Karpas-422 (cell line): ENCODE results near the gene IFNL3. TPM values are rescaled to one million over a fixed set of nuclear protein-coding genes. Genes with fewer than 3 reads are reported as not detected.
"Not testable (repeated sequence)": the region's sequence is repeated elsewhere in the genome, so short reads cannot be mapped to it uniquely, and the experiment has no call there.

ENCODE experiments used
- DNase-seq: peaks from one replicate; pipeline ENCODE4 v3.0.0-alpha.2; 2015
- H2AFZ ChIP-seq: fragments of 200-600 bp; sonication (generic); 2 replicates; pipeline ENCODE4 v1.6.1; 2014; ENCODE audit warnings: antibody characterized with exemption, low read length, mixed read lengths
- H3K27ac ChIP-seq: fragments of 200-600 bp; sonication (generic); 2 replicates; pipeline ENCODE4 v1.5.1; 2014; ENCODE audit warnings: mild to moderate bottlenecking, low read length, moderate library complexity
- H3K27me3 ChIP-seq: fragments of 200-600 bp; sonication (generic); 2 replicates; pipeline ENCODE4 v1.6.1; 2014; ENCODE audit warnings: low read length, mixed read lengths
- H3K36me3 ChIP-seq: fragments of 200-600 bp; sonication (generic); 2 replicates; pipeline ENCODE4 v1.6.1; 2014; ENCODE audit warnings: low read length, mixed read lengths; ENCODE audit not compliant: insufficient read depth
- H3K4me1 ChIP-seq: fragments of 200-600 bp; sonication (generic); 2 replicates; pipeline ENCODE4 v1.6.1; 2014; ENCODE audit warnings: mild to moderate bottlenecking, low read length, mixed read lengths
- H3K4me2 ChIP-seq: fragments of 200-600 bp; sonication (generic); 2 replicates; pipeline ENCODE4 v1.6.1; 2014; ENCODE audit warnings: low read length, low read depth, mild to moderate bottlenecking; ENCODE audit not compliant: poor library complexity, severe bottlenecking
- H3K4me3 ChIP-seq: fragments of 200-600 bp; sonication (generic); 2 replicates; pipeline ENCODE4 v1.5.1; 2014; ENCODE audit warnings: mild to moderate bottlenecking, antibody characterized with exemption, low read length, mixed read lengths
- H3K79me2 ChIP-seq: fragments of 200-600 bp; sonication (generic); 2 replicates; pipeline ENCODE4 v1.6.1; 2014; ENCODE audit warnings: mild to moderate bottlenecking, low read length, mixed read lengths
- H3K9ac ChIP-seq: fragments of 200-600 bp; sonication (generic); 2 replicates; pipeline ENCODE4 v1.6.0; 2014; ENCODE audit warnings: low read length
- H3K9me2 ChIP-seq: fragments of 200-600 bp; sonication (generic), shearing (Covaris generic); replicated peaks from 2 replicates; pipeline ENCODE4 v1.6.0; 2014; ENCODE audit warnings: mild to moderate bottlenecking, low read length, moderate library complexity; ENCODE audit not compliant: insufficient read depth
- H3K9me3 ChIP-seq: fragments of 300-700, 200-600 bp; sonication (generic); 2 replicates; pipeline ENCODE4 v1.6.1; 2014; ENCODE audit warnings: low read length, mixed read lengths
- H4K20me1 ChIP-seq: fragments of 200-600 bp; sonication (generic); 2 replicates; pipeline ENCODE4 v1.6.1; 2014; ENCODE audit warnings: mild to moderate bottlenecking, antibody characterized with exemption, low read length, low read depth; ENCODE audit not compliant: insufficient read depth
- total RNA-seq: library from RNA; depleted of rRNA; stranded (reverse); fragments of >200 nt; shearing (Covaris generic); gene quantifications from 2 replicates; pipeline ENCODE4 v1.2.3, GENCODE V29; 2014; ENCODE audit warnings: low replicate concordance

IFNL3 gene
- total RNA-seq, 1 experiment from 2014 or later, result not detected

DNA sequence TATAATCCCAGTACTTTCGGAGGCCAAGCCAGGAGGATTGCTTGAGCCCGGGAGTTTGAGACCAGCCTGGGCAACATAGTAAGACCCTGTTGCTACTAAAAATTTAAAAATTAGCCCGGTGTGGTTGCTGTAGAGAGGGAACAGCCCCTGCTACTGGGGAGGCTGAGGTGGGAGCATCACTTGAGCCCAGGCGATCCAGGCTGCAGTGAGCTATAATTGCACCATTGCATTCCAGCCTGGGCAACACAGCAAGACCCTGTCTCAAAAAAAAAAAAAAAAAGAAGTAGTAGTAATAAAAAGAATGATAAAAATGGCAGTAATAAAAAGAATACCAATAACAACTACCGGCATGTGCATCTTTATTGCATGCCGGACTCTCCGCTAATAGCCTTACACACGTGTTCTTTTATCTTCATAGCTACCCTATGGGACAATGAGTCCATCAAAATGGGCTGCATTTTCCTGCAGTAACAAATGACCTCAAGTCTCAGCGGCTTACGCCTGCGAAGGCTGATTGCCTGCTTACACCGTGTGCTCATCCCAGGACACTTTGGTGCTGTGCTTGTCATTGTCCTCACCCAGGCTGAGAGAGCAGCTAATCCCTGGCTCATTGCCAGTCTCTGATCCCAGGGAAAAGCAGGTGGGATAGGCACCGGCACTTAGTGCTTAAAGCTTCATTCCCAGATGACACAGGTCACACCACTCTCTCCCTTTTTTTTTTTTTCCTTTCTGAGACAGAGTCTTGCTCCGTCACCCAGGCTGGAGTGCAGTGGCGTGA, 26.4 kb downstream of the IFNL3 start:
- Histone ChIP-seq H3K27me3 (no peaks in the 10 kb centered on the region), H4K20me1 (no peaks in the 10 kb centered on the region), H3K4me1 (no peaks in the 10 kb centered on the region), H3K9me3 (no peaks in the 10 kb centered on the region), H3K9me2 (no peaks in the 10 kb centered on the region), H3K4me3 (no peak overlapping the region), H3K9ac (no peak overlapping the region), H3K36me3 (no peaks in the 10 kb centered on the region), H3K79me2 (no peaks in the 10 kb centered on the region), H3K27ac (no peak overlapping the region), H3K4me2 (no peak overlapping the region), H2AFZ (no peak overlapping the region)
- no peak for DNase-seq

DNA sequence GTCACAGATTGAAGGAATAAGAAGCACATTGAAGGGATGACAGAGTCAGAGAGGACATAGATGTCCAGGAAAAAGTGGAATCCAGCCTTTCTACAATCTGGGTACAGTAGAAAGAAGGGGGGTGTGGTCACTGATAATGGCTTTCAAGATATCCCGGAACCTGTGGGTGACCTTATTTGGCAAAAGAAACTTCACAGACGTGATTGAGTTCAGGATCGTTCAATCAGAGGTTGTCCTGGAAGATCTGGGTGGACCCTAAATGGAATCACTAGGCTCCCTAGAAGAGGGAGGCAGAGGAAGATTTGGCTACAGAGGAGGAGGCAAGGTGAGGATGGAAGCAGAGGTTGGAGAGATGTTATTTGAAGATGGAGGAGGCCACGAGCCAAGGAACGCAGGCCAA, 27.7 kb downstream of the IFNL3 start:
- Histone ChIP-seq H3K4me3 (no peak overlapping the region), H3K4me2 (no peak overlapping the region), H3K4me1 (no peaks in the 10 kb centered on the region), H3K9me3 (no peaks in the 10 kb centered on the region), H3K9ac (no peak overlapping the region), H3K36me3 (no peaks in the 10 kb centered on the region), H3K27ac (no peak overlapping the region), H2AFZ (no peak overlapping the region), H3K27me3 (no peaks in the 10 kb centered on the region), H3K79me2 (no peaks in the 10 kb centered on the region), H3K9me2 (no peaks in the 10 kb centered on the region), H4K20me1 (no peaks in the 10 kb centered on the region)
- no peak for DNase-seq

DNA sequence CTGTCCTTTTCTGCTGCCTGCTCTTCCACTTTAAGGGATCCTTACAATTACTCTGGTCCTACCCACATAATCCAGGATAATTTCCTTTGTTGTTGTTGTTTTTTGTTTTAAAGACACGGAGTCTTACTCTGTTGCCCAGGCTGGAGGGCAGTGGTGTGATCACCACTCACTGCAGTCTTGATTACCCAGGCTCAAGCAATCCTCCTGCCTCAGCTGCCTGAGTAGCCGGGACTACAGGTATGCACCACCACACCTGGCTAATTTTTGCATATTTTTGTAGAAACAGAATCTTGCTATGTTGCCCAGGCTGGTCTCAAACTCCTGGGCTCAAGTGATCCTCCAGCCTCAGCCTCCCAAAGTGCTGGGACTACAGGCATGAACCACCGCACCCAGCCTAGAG, 29.5 kb downstream of the IFNL3 start:
- not testable (repeated sequence) for H3K9me2 ChIP-seq, H3K4me3 ChIP-seq, H3K4me2 ChIP-seq, H3K9me3 ChIP-seq, H3K9ac ChIP-seq, H3K79me2 ChIP-seq, H3K4me1 ChIP-seq, H3K36me3 ChIP-seq, H2AFZ ChIP-seq, DNase-seq, H3K27me3 ChIP-seq, H4K20me1 ChIP-seq, H3K27ac ChIP-seq

GRCh38 chr19:39212375-39212742, 32.4 kb downstream of the IFNL3 start:
- no peak overlapping the region for H2AFZ ChIP-seq
- no peaks in the 10 kb centered on the region for H3K27me3 ChIP-seq
- no peaks in the 10 kb centered on the region for H3K79me2 ChIP-seq
- H3K4me2 ChIP-seq, result no peak overlapping the region
- no peaks in the 10 kb centered on the region for H4K20me1 ChIP-seq
- H3K27ac ChIP-seq, result no peak overlapping the region
- no peak overlapping the region for H3K9ac ChIP-seq
- no peaks in the 10 kb centered on the region for H3K9me2 ChIP-seq
- no peaks in the 10 kb centered on the region for H3K36me3 ChIP-seq
- peak; percentile 77 for DNase-seq
- no peaks in the 10 kb centered on the region for H3K4me1 ChIP-seq
- H3K4me3 ChIP-seq, result no peak overlapping the region
- H3K9me3 ChIP-seq, result no peaks in the 10 kb centered on the region

DNA sequence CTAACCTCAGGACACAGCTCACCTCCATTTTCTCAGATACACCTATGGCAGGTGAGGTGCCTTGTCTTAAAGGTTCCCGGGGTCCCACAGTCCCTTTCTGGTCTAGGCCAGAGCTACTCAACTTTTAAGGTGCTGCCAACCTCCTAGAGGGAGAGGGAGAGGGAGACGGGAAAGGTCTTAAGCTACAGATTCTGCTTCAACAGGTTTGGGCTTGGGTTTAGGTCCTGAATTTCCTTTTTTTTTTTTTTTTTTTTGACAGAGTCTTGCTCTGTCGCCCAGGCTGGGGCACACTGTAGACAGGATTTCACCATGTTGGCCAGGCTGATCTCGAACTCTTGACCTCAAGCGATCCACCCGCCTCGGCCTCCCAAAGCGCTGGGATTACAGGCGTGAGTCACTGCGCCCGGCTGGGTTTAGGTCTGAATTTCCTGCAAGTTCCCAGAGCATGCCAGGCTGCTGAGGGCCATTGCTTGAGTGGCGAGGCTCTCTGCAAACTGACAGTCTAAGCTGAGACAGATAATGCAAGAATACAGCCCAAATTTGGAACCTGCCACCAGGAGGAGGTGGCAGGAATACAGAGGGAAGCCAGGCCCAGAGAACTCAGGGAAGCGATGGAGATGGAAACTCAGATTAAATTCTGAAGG, 33.0 kb downstream of the IFNL3 start:
- Histone ChIP-seq H3K4me3 (no peak overlapping the region), H2AFZ (no peak overlapping the region), H3K27ac (no peak overlapping the region), H3K4me1 (no peaks in the 10 kb centered on the region), H3K4me2 (no peak overlapping the region), H3K9me3 (no peaks in the 10 kb centered on the region), H3K9ac (no peak overlapping the region), H3K9me2 (no peaks in the 10 kb centered on the region), H4K20me1 (no peaks in the 10 kb centered on the region), H3K79me2 (no peaks in the 10 kb centered on the region), H3K36me3 (no peaks in the 10 kb centered on the region), H3K27me3 (no peaks in the 10 kb centered on the region)
- DNase-seq, result no peak

DNA sequence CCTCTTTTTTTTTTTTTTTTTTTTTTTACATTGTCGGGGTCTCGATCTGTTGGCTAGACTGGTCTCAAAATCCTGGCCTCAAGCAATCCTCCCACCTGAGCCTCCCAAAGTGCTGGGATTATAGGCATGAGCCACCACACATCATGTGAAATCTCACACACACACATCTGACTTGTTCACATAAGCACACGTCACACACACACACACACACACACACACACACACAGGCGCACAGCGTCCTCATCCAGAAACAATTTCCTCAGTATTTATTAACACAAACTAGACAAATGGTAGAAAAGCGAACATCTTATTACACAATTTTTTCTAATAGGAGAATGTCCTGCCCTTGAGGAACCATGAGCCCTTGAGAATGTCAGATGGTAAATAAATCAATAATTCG, 35.6 kb downstream of the IFNL3 start:
- no peak overlapping the region for H3K4me2 ChIP-seq
- H3K79me2 ChIP-seq, result no peaks in the 10 kb centered on the region

DNA sequence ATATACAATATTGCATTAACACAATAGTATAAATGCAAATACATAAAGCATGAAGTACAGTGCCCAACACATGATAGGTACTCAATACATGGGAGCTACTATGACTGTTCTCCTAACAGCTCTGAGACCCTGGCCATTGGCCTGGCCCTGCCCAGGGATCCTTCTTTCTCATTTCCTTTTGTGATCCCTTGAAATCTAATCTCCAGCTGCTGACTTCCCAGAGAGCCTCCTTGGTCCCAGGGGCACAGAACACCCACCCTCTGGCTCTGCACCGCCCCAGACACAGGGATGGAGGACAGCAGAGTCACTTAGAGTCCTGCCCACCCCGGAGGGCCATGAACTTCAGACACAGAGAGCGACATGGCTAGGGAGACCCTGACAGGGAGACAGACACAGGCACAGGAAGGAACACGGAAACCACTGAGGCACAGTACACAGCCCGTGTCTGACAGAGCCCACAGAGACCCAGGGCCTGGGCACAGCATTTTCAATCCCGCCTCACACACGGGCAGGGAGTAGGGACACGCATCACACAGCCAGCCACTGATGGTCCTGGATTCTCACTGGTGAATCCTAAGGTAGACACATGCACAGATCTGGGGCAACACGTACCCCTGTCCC, 36.5 kb downstream of the IFNL3 start:
- Histone ChIP-seq H3K36me3 (no peaks in the 10 kb centered on the region), H3K9me3 (no peaks in the 10 kb centered on the region), H4K20me1 (no peaks in the 10 kb centered on the region), H3K4me2 (no peak overlapping the region), H3K79me2 (no peaks in the 10 kb centered on the region), H3K4me3 (no peak overlapping the region), H3K9ac (no peak overlapping the region), H3K9me2 (no peaks in the 10 kb centered on the region), H3K27me3 (no peaks in the 10 kb centered on the region), H2AFZ (no peak overlapping the region), H3K4me1 (no peaks in the 10 kb centered on the region), H3K27ac (no peak overlapping the region)
- DNase-seq, result no peak

More for the DNA sequence above, 35.6 kb downstream of the IFNL3 start:
- no peak overlapping the region for H2AFZ ChIP-seq
- DNase-seq, result no peak
- no peak overlapping the region for H3K27ac ChIP-seq
- H3K9me3 ChIP-seq, result no peaks in the 10 kb centered on the region
- H4K20me1 ChIP-seq, result no peaks in the 10 kb centered on the region
- H3K9ac ChIP-seq, result no peak overlapping the region
- H3K4me3 ChIP-seq, result no peak overlapping the region
- H3K9me2 ChIP-seq, result no peaks in the 10 kb centered on the region
- no peaks in the 10 kb centered on the region for H3K27me3 ChIP-seq
- H3K4me1 ChIP-seq, result no peaks in the 10 kb centered on the region
- no peaks in the 10 kb centered on the region for H3K36me3 ChIP-seq

DNA sequence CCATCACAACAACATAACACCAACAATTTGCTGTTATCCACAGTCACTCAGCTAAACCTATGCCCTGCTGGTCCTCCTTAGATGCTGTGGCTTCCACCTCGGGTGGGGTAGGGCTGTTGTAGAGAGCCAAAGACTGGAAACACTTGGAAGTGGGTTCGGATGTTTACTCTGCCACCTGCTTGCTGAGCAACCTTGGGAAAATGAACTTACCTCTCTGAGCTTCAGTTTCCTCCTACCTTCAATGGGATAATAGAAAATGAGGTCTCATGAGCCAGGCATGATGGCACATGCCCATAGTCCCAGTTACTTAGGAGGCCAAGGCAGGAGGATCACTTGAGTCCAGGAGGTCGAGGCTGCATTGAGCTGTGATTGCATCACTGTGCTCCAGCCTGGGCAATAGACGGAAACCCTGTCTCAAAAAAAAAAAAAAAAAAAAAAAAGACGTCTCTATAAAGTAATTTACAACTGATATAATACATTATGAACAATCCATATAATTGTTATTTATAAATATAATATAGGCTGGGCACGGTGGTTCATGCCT, 37.4 kb downstream of the IFNL3 start:
- no peaks in the 10 kb centered on the region for H3K9me3 ChIP-seq
- no peak overlapping the region for H2AFZ ChIP-seq
- no peak overlapping the region for H3K4me3 ChIP-seq
- no peaks in the 10 kb centered on the region for H3K79me2 ChIP-seq
- no peaks in the 10 kb centered on the region for H3K27me3 ChIP-seq
- H3K9me2 ChIP-seq, result no peaks in the 10 kb centered on the region
- no peak overlapping the region for H3K27ac ChIP-seq
- H3K36me3 ChIP-seq, result no peaks in the 10 kb centered on the region
- no peak overlapping the region for H3K4me2 ChIP-seq
- H3K4me1 ChIP-seq, result no peaks in the 10 kb centered on the region
- no peaks in the 10 kb centered on the region for H4K20me1 ChIP-seq
- no peak overlapping the region for H3K9ac ChIP-seq
- DNase-seq, result no peak
